SIG-M5 (cell line): ENCODE measurements around the gene C15orf40.
"Not testable (repeated sequence)": the region's sequence is repeated elsewhere in the genome, so short reads cannot be mapped to it uniquely, and the experiment has no call there.

Source experiments
- DNase-seq: peaks from one replicate; lab custom pipeline; 2025; lab: John Stamatoyannopoulos, UW

C15orf40 gene

DNA sequence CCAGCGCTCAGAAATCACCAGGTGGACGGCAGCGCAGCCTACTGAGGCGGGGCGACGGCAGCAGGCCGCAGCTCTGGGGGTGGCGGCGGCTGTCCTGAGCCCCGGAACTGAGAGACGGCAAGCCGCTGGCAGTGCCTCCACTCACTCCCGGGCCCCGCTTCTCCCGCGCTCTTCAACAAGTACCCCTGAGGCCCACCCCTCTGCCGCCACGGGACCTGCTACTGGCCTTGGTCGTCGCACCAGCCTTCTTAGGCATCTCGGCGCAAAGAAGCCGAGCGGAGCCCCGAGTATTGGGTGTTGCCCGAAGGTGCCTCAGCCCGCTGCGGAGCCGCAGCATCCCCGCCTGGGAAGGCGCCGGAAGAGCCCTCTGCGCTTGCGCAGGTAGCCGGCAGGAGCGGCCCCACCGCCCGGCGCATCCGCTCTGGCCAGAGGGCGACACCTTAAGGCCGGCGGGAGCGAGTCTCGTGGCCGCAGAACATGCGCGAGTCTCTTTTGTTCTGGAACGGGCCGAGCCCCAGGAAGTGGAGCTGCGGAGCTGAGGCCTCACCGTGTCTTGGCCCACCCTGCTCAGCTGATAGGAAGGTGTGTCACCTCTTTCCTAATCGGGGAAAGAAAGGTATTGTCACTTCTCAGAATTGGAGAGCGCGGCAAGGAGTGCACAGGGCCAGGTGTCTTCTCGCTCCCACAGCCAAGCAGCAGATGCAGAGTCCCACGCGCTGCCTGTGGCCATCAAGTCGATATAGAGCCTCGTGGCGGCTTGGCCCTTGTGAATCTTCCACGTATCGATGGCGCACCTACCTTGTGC is at the start of gene C15orf40:
TSS of gene C15orf40 (minus strand) at position 369 of the 805 bp plus-strand sequence. CDS start at position 337, 32 bp downstream.
- no peak for DNase-seq

DNA sequence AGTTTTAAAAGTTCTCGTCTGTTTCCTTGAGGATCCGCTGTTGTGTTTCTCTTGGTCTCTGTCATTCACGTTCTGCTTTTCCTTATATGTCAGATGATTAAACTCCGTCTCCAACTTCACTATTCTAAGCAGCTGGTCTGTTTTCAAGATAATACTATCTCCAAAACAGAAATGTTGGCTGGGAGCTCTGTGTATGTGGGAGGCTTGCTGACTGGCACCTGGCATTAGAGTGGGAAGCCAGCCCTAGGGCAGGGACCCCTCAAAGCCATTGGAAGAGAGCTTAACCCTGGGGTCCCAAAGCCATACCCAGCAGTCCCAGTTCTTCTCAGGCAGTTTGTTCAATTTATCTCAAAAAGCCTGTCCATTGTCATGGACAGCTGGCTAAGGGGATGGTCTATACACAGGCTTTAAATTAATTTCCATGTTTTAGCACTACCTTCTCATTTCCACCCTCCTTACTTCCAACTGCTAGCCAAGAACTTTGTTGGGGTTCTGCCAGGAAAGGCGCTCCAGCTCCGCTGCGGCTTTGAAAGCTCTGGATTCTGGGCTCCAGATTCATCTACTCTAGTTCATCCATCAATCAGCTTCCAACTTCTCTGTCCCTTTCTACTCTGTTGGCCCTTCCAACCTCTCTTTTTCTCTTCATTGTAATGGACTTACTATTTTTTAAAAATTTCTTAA is 46.4 kb upstream of the C15orf40 start:
- no peak for DNase-seq

- DNase-seq, result no peak
Measured at GRCh38 chr15:83057002-83057401, 45.6 kb upstream of the C15orf40 start.

GRCh38 chr15:83053151-83053550 is 41.7 kb upstream of the C15orf40 start:
- no peak for DNase-seq

GRCh38 chr15:83046558-83047127 is 35.2 kb upstream of the C15orf40 start:
- DNase-seq, result no peak

- DNase-seq, result no peak
Measured at GRCh38 chr15:83044156-83044555, 32.7 kb upstream of the C15orf40 start.

GRCh38 chr15:83039206-83039605 is 27.8 kb upstream of the C15orf40 start:
- DNase-seq, result no peak

DNA sequence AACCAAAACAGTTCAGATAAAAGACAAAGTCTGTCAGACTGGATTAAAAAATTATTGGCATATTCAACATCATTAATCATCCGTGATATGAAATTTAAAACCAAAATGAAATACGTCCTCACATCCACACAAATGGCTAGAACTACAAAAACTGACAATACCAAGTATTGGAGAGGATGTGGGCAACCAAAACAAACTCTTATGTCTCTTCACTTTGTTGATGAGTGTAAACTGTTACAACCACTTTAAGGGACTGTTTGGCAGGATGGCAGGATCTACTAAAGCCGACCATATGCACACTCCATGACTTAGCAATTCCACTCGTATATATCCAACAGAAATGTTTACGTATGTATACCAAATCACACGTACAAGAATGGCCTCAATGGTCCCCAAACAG is 24.8 kb upstream of the C15orf40 start:
- no peak for DNase-seq

- not testable (repeated sequence) for DNase-seq
Measured at GRCh38 chr15:83031234-83031633, 19.8 kb upstream of the C15orf40 start.

- no peak for DNase-seq
Measured at GRCh38 chr15:83030021-83030420, 18.6 kb upstream of the C15orf40 start.

DNA sequence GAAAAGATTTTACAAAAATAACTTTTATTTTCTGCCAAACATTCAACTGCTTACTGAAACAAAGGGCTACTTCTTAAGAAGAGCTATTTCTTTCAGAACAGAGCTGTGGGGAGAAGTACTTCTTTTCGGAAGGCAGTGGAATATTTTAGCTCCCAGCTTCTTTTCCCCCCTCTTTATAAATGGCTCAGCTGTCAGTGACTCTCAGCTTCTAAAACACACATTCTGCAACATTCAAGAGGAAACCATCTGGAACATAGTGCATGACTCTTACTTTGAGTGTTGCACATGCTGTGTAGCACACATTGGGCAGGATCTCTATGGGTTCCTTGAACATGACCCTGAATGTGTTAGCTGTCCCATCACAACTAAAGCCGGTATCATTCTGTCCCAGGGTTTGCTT is 7.0 kb upstream of the C15orf40 start:
- no peak for DNase-seq

GRCh38 chr15:83016906-83017305 is 5.5 kb upstream of the C15orf40 start:
- DNase-seq, result no peak

DNA sequence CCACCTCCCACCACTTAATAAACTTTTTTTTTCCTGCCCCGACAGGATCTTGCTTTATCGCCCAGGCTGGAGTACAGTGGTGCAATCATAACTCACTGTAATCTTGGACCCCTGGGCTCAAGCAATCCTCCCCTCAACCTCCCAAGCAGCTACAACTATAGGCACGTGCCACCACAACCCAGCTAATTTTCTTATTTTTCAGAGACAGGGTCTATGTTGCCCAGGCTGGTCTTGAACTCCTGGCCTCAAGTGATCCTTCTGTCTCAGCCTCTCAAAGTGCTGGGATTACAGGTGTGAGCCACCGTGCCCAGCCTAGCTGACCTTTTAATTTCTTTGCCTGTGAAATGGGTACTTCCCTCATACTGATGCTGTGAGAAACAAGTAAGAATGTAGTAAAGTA is 3.9 kb upstream of the C15orf40 start:
- DNase-seq, result no peak

DNA sequence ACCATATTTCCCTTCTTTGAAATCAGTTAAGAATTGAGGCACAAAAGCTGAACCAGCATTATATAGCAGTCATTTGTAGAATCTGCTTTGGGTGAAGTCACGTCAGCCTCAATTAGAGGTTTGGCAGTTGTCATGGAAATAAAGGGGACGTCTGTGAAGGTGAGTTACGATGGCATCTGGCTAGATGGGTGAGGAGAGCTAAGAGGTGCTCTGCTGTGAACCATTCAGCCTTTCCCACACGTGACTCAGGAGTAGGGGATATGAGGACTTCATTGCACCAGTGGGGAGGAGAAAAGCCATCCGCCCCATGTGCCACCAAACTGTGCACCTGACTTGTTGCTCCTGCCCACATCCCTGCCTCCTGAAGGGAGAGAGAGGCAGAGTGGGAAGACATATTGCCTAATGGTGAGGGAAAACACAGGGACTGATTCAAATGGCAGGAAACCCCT is 2.8 kb upstream of the C15orf40 start:
- DNase-seq, result no peak

- no peak for DNase-seq
Measured at GRCh38 chr15:83012636-83013035, 1.2 kb upstream of the C15orf40 start.

- DNase-seq, result no peak
Measured at GRCh38 chr15:83012076-83012426, 612 bp upstream of the C15orf40 start.

- no peak for DNase-seq
Measured at GRCh38 chr15:83010709-83011270, 649 bp downstream of the C15orf40 start.

GRCh38 chr15:83000672-83001031 is 10.8 kb downstream of the C15orf40 start:
- DNase-seq, result not testable (repeated sequence)

- DNase-seq, result no peak
Measured at GRCh38 chr15:82999905-83000671, 11.4 kb downstream of the C15orf40 start.

GRCh38 chr15:82999426-82999825 is 12.0 kb downstream of the C15orf40 start:
- no peak for DNase-seq

- no peak for DNase-seq
Measured at GRCh38 chr15:82995938-82996337, 15.5 kb downstream of the C15orf40 start.

GRCh38 chr15:82995076-82995475 is 16.4 kb downstream of the C15orf40 start:
- DNase-seq, result no peak
